Pancreas (tissue), 10 donors: ENCODE data around the gene RNF145. TPM values are rescaled to one million over a fixed set of nuclear protein-coding genes. Genes with fewer than 3 reads are reported as not detected.

Source experiments
- ATAC-seq, 4 donors: fragments of 200-7000 bp; cut with Tn5 transposase; one replicate each; pipeline versions ENCODE4 v1.8.0 to v1.9.1; 2020; ENCODE audit warnings: mild to moderate bottlenecking in 4 of 4, moderate library complexity in 4 of 4
- DNase-seq, 6 donors: peaks; one replicate each; pipeline ENCODE4 v3.0.0-alpha.2; 2020
- FAIRE-seq: peaks from 2 replicates; lab custom pipeline; 2012; peaks lifted over from hg19 to GRCh38; lab: Jason Lieb, UNC
- H3K27ac ChIP-seq, 4 donors: fragments of 200-600 bp; sonication (generic); 1 replicate in 3 of 4; 2 replicates in 1 of 4; pipeline versions ENCODE4 v1.5.0 to v1.8.0; 2020
- H3K27me3 ChIP-seq, 4 donors: fragments of 200-600 bp; one replicate each; pipeline ENCODE4 v1.8.0; 2021
- H3K36me3 ChIP-seq, 3 donors: fragments of 200-600 bp; sonication (generic) in 1 of 3; one replicate each; pipeline versions ENCODE4 v1.5.0 to v1.8.0; 2020 to 2021
- H3K4me1 ChIP-seq, 3 donors: fragments of 200-600 bp; one replicate each; pipeline ENCODE4 v1.8.0; 2021
- H3K4me3 ChIP-seq, 4 donors: fragments of 200-600 bp; sonication (generic) in 2 of 4; one replicate each; pipeline versions ENCODE4 v1.5.0 to v1.8.0; 2020 to 2021
- H3K9me3 ChIP-seq, 4 donors: fragments of 200-600 bp; one replicate each; pipeline ENCODE4 v1.8.0; 2021
- WGBS, 2 donors: extraction: QIAGEN DNeasy Blood & Tissue Kit; methylation state at CpG; one replicate each; pipeline ENCODE4 v1.1.7; 2013; 5-methylcytosine and 5-hydroxymethylcytosine counted together
- intact Hi-C, 3 donors: fragments of 100-400 bp; cut with DNase I; formaldehyde crosslinking; loops; one replicate each; pipeline versions ENCODE4 v1.11.1 to v1.14.2; 2022
- polyA plus RNA-seq, 2 donors: library from polyadenylated mRNA; stranded (reverse); fragments of 200-250 nt; gene quantifications; one replicate each; pipeline ENCODE4 v1.2.3, GENCODE V29; 2013
- total RNA-seq, 6 donors: library from RNA; stranded (reverse); fragmentation: NEBNext Ultra II Directional in 4 of 6; extraction: Animal tissue kit (Norgen Biotek cat#: 25700) in 4 of 6; gene quantifications; one replicate each; pipeline versions ENCODE4 v1.2.1 to v1.2.4, GENCODE V29; 2021 to 2023
- TF ChIP-seq, protein P1 (sequence below), 4 donors: fragments of 200-600 bp; sonication (generic) in 3 of 4; IDR thresholded peaks; one replicate each; pipeline versions ENCODE4 v1.5.0 to v1.8.0; 2021; ENCODE audit warnings: antibody characterized with exemption in 4 of 4
- donor health status: healthy with polysubstance abuse.
- donor health status: DM: no; HTN: no; CAD: no; lungs with moderate emphysema.
- donor health status: DM: no; HTN: no; CAD: no.
- donor health status: control.
- donor health status: control.
- donor health status: Bipolar disorder and iron deficiency.
- donor health status: DM: yes; HTN: yes; CAD: no.
- donor health status: DM: no; HTN: no; CAD: no.
- donor health status: DM: no; HTN: no; CAD: no.
- donor health status: DM: yes; HTN: yes; CAD: no.

The RNF145 gene
- total and polyA plus RNA-seq, 8 donors, result 6.9 to 33.6 (median 14.5) TPM

DNA sequence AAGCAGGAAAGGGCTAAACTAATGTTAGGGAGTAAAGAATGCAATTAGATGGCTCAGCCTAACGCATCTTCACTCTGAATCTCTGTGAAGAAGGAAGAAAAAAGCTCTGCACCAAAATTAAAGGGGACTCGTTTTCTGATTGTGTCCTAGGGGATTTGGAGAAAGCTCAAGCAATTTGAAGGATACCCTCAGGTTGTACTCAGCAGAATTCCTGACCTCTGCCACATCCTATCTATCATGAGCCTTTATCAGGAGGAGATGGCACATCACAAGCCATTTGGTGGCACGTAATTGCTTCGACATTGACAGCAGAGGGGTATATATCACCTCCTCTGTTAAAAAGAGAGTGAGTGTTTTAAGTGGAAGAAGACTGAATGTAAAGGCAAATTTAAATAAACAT is 77.4 kb downstream of the RNF145 start:
- no peaks in the 10 kb centered on the region for H3K9me3 ChIP-seq
- no peak overlapping the region for H3K27ac ChIP-seq
- intact Hi-C loops, result no loop called here
- no peak overlapping the region for H3K4me3 ChIP-seq
- H3K4me1 ChIP-seq, result no peaks in the 10 kb centered on the region
- TF ChIP-seq, protein P1, sequence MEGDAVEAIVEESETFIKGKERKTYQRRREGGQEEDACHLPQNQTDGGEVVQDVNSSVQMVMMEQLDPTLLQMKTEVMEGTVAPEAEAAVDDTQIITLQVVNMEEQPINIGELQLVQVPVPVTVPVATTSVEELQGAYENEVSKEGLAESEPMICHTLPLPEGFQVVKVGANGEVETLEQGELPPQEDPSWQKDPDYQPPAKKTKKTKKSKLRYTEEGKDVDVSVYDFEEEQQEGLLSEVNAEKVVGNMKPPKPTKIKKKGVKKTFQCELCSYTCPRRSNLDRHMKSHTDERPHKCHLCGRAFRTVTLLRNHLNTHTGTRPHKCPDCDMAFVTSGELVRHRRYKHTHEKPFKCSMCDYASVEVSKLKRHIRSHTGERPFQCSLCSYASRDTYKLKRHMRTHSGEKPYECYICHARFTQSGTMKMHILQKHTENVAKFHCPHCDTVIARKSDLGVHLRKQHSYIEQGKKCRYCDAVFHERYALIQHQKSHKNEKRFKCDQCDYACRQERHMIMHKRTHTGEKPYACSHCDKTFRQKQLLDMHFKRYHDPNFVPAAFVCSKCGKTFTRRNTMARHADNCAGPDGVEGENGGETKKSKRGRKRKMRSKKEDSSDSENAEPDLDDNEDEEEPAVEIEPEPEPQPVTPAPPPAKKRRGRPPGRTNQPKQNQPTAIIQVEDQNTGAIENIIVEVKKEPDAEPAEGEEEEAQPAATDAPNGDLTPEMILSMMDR (IDR thresholded peaks at IDR 0.05), result no peak
- no peaks in the 10 kb centered on the region for H3K27me3 ChIP-seq
- DNase-seq (no peak), FAIRE-seq (no peak), ATAC-seq (no peak)
- no peaks in the 10 kb centered on the region for H3K36me3 ChIP-seq
- WGBS, 2 donors, result 57 to 64% methylated on average over 4 of the region's 4 CpGs

DNA sequence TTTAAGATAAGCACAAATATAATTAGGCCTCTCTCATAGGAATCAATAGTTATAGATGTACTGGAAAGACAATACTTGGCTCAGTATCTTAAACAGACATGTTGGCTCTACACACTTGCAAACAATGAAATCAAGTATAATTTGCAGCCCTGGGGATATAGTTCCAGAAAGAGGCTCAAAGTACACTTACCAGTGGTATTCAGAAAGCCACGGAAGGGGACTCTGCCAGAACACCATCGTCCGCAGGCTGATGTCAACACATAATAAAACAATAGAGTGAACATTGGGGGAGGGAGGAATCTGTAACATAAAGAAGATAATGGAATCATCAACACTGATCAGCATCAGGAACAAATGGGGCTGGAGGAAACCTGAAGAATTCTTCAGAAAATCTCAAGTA is 78.5 kb downstream of the RNF145 start:
- Histone ChIP-seq H3K4me1 (no peaks in the 10 kb centered on the region), H3K4me3 (no peak overlapping the region), H3K27ac (no peak overlapping the region), H3K9me3 (no peaks in the 10 kb centered on the region), H3K36me3 (no peaks in the 10 kb centered on the region), H3K27me3 (no peaks in the 10 kb centered on the region)
- DNase-seq, result no peak
- ATAC-seq, result no peak
- intact Hi-C loops, result no loop called here
- TF ChIP-seq, protein P1 (IDR thresholded peaks at IDR 0.05), result no peak
- WGBS, 2 donors, result 71 to 81% methylated on average over 3 of the region's 3 CpGs
- no peak for FAIRE-seq

DNA sequence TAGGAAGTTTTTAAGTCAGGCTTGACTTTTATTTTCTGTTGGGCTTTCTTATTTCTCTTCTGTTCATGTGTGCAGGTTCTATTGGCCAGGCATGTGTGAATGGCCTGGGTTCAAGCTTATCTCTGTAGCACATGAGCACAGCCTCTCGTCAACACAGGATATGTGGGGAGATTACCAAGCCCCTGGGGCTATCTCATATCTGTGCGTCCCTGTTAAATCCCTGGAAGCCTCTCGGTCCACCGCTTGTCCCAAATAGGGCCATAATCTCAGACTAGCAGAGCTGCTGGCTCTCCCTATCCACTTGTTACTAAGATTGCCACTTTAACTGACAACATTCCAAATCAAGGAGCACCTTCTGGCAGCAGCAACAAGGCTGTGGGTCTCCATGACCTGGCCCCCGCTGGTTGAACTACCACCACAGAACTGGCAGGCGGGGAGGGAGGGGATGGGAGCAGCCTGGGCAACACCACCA is 81.2 kb downstream of the RNF145 start:
- no peaks in the 10 kb centered on the region for H3K9me3 ChIP-seq
- 80 to 87% methylated on average over 6 of the region's 6 CpGs for WGBS, 2 donors
- intact Hi-C loops, result no loop called here

DNA sequence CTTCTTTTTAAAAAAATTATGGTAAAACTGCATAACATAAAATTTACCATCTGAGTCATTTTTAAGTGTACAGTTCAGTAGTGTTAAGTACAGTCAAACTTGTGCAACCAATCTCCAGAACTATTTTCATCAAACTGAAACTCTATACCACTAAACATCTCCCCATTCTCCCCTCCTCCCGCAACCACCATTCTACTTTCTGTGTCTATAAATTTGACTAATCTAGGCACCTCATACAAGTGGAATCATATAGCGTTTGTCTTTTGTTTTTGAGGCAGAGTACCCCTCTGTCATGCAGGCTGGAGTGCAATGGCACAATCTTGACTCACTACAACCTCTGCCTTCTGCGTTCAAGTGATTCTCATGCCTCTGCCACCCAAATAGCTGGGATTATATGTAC is 85.7 kb downstream of the RNF145 start:
- FAIRE-seq (no peak), ATAC-seq (no peak), DNase-seq (no peak)
- WGBS, 2 donors, result 77 to 82% methylated on average over 3 of the region's 3 CpGs
- Histone ChIP-seq H3K4me3 (no peak overlapping the region), H3K9me3 (no peaks in the 10 kb centered on the region), H3K36me3 (no peaks in the 10 kb centered on the region), H3K27ac (no peak overlapping the region), H3K4me1 (no peaks in the 10 kb centered on the region), H3K27me3 (peaks cover 0 to 3% (median 0%) of the 10 kb centered on the region in 4 donors)
- intact Hi-C loops, result no loop called here
- TF ChIP-seq, protein P1 (IDR thresholded peaks at IDR 0.05), result no peak

More for the DNA sequence above, 81.2 kb downstream of the RNF145 start:
- TF ChIP-seq, protein P1 (IDR thresholded peaks at IDR 0.05), result no peak
- no peak for FAIRE-seq
- H3K27ac ChIP-seq, result no peak overlapping the region
- H3K4me3 ChIP-seq, result no peak overlapping the region
- ATAC-seq, result no peak
- peaks cover 0 to 3% (median 0%) of the 10 kb centered on the region in 4 donors for H3K27me3 ChIP-seq
- no peak for DNase-seq
- no peaks in the 10 kb centered on the region for H3K36me3 ChIP-seq
- no peaks in the 10 kb centered on the region for H3K4me1 ChIP-seq

DNA sequence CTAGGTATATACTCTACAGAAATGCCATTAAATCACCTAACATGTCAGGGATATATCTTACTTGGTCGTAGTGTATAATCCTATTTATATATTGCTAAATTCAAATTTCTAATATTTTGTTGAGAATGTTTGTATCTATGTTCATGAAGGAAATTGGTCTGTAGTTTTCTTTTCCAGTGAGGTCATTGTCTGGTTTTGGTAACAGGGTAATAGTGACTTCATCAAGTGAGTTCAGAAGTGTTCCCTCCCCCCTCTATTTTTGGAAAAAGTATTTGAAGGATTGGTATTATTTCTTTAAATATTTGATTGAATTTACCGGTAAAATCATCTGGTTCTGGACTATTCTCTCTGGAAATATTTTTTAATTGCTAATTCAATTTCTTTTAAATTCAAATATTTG is 86.2 kb downstream of the RNF145 start:
- Histone ChIP-seq H3K9me3 (no peaks in the 10 kb centered on the region), H3K36me3 (no peaks in the 10 kb centered on the region), H3K4me3 (no peak overlapping the region), H3K4me1 (no peaks in the 10 kb centered on the region), H3K27ac (no peak overlapping the region), H3K27me3 (peaks cover 0 to 3% (median 0%) of the 10 kb centered on the region in 4 donors)
- TF ChIP-seq, protein P1 (IDR thresholded peaks at IDR 0.05), result no peak
- FAIRE-seq, result no peak
- WGBS, 2 donors, result 65 to 81% methylated on average over 2 of the region's 2 CpGs
- intact Hi-C loops, result no loop called here
- no peak for DNase-seq
- ATAC-seq, result no peak
